SW480 (cell line): ENCODE measurements around the gene OTP.
"Not testable (repeated sequence)": the region's sequence is repeated elsewhere in the genome, so short reads cannot be mapped to it uniquely, and the experiment has no call there.

ENCODE experiments used
- DNase-seq: peaks from one replicate; pipeline ENCODE4 v3.0.0-alpha.2; 2016; ENCODE audit warnings: low spot score

The OTP gene

GRCh38 chr5:77608927-77609326 is 29.6 kb downstream of the OTP start:
- DNase-seq: not testable (repeated sequence)

- no peak for DNase-seq
Measured at GRCh38 chr5:77607324-77607723, 31.2 kb downstream of the OTP start.

- DNase-seq: no peak
Measured at GRCh38 chr5:77606279-77606678, 32.2 kb downstream of the OTP start.

DNA sequence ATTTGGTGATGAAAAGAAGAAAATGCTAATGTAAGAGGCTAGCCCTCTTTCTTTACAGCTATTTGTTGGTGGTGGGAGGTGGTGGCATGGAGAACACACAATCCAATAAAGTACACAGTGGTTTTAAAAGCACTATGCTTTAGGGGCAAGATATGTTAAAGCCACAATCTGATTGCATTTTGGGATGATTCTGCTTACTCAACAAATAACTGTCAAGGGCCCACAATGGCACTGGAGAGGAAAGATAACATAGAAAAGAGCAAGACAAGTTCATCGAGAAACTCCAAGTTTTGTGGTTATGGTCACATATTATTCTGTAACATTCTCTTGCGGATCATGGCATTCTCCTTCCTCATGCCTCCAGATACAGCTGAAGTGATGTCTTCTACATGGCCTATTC is 38.8 kb downstream of the OTP start:
- no peak for DNase-seq

DNA sequence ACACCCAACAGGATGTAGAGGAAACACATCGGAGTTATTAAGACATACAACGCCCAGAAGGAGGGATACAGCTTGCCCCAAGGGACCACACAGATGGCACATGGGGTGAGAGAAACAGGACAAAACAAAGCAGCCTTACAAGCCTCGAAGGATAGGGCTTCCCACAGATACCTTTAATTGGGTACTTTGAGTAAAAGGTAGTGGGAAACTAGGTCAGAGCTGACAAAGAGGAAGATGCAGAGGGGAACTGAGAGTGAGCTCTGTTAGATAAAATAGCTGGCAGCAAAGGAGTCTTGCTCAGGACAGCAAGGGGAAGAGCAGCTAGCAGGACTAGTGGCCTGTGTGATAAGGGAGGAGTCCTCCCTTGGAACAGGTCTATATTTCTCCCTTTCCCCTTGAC is 48.2 kb downstream of the OTP start:
- DNase-seq: no peak

- DNase-seq: no peak
Measured at GRCh38 chr5:77588175-77588574, 50.3 kb downstream of the OTP start.

- no peak for DNase-seq
Measured at GRCh38 chr5:77586101-77586500, 52.4 kb downstream of the OTP start.

- not testable (repeated sequence) for DNase-seq
Measured at GRCh38 chr5:77582143-77582542, 56.4 kb downstream of the OTP start.
